Fibroblast of skin of abdomen (primary cell): ENCODE data around the gene PCP4. TPM values are rescaled to one million over a fixed set of nuclear protein-coding genes. Genes with fewer than 3 reads are reported as not detected.

Source experiments
- DNase-seq: peaks from one replicate; pipeline ENCODE4 v3.0.0-alpha.2; 2013
- polyA plus RNA-seq, 2 experiments: library from polyadenylated mRNA; unstranded; fragments of 120-200 nt; gene quantifications; one replicate each; pipeline ENCODE4 v1.2.1, GENCODE V29; 2013; ENCODE audit not compliant: insufficient read length in 2 of 2

Gene PCP4
- polyA plus RNA-seq (2013, experiment 1 of 2; ENCODE audit: insufficient read length) = 0.40 TPM
- 0.24 TPM for polyA plus RNA-seq (2013, experiment 2 of 2; ENCODE audit: insufficient read length)

- peak; percentile 27 for DNase-seq
These were observed at the start of gene PCP4 for GRCh38 chr21:39867198-39867650. PCP4 (plus strand) TSS chr21:39867438; CDS start chr21:39867502, 64 bp downstream.

GRCh38 chr21:39818557-39818956 lies 48.7 kb upstream of the PCP4 start:
- no peak for DNase-seq

GRCh38 chr21:39822042-39822441 lies 45.2 kb upstream of the PCP4 start:
- no peak for DNase-seq

GRCh38 chr21:39825250-39825649 lies 42.0 kb upstream of the PCP4 start:
- no peak for DNase-seq

- DNase-seq = no peak
These were observed 32.7 kb upstream of the PCP4 start for GRCh38 chr21:39834543-39834942.

- peak; percentile 46 for DNase-seq
These were observed 29.3 kb upstream of the PCP4 start for GRCh38 chr21:39837861-39838359.

GRCh38 chr21:39840373-39841097 lies 26.7 kb upstream of the PCP4 start:
- DNase-seq = no peak

GRCh38 chr21:39842741-39843459 lies 24.3 kb upstream of the PCP4 start:
- DNase-seq = peak; percentile 83

- no peak for DNase-seq
These were observed 23.8 kb upstream of the PCP4 start for GRCh38 chr21:39843483-39843882.

GRCh38 chr21:39843916-39844315 lies 23.3 kb upstream of the PCP4 start:
- DNase-seq = no peak

GRCh38 chr21:39845571-39846130 lies 21.6 kb upstream of the PCP4 start:
- peak; percentile 88 for DNase-seq

- no peak for DNase-seq
These were observed 19.4 kb upstream of the PCP4 start for GRCh38 chr21:39847877-39848276.

- peak; percentile 93 for DNase-seq
These were observed 18.1 kb upstream of the PCP4 start for GRCh38 chr21:39849014-39849655.

- no peak for DNase-seq
These were observed 16.9 kb upstream of the PCP4 start for GRCh38 chr21:39850333-39850732.

GRCh38 chr21:39851002-39851618 lies 16.1 kb upstream of the PCP4 start:
- no peak for DNase-seq

GRCh38 chr21:39852021-39852721 lies 15.1 kb upstream of the PCP4 start:
- no peak for DNase-seq

- no peak for DNase-seq
These were observed 14.3 kb upstream of the PCP4 start for GRCh38 chr21:39852726-39853500.

GRCh38 chr21:39854572-39854971 lies 12.7 kb upstream of the PCP4 start:
- no peak for DNase-seq

GRCh38 chr21:39855595-39855994 lies 11.6 kb upstream of the PCP4 start:
- DNase-seq = peak; percentile 15

- no peak for DNase-seq
These were observed 6.6 kb upstream of the PCP4 start for GRCh38 chr21:39860600-39860999.

- peak; percentile 12 for DNase-seq
These were observed 4.1 kb upstream of the PCP4 start for GRCh38 chr21:39863111-39863510.
